GM12873 (cell line): ENCODE measurements around the gene FSTL4.

ENCODE experiments used
- CTCF ChIP-seq: IDR thresholded peaks from 2 replicates; pipeline ENCODE4 v1.5.1; 2012; ENCODE audit warnings: low read depth, mild to moderate bottlenecking, moderate library complexity, low read length, control low read depth; ENCODE audit not compliant: insufficient read depth; ENCODE audit errors: missing control alignments

FSTL4 gene

GRCh38 chr5:133580618-133581017, 31.7 kb downstream of the FSTL4 start:
- no peak for TF ChIP-seq CTCF

- TF ChIP-seq CTCF = no peak
Observed at GRCh38 chr5:133579766-133580165, 32.6 kb downstream of the FSTL4 start.

GRCh38 chr5:133569347-133569746, 43.0 kb downstream of the FSTL4 start:
- no peak for TF ChIP-seq CTCF

GRCh38 chr5:133565993-133566392, 46.3 kb downstream of the FSTL4 start:
- no peak for TF ChIP-seq CTCF

- TF ChIP-seq CTCF = no peak
Observed at GRCh38 chr5:133564921-133565565, 47.3 kb downstream of the FSTL4 start.

GRCh38 chr5:133562554-133562953, 49.8 kb downstream of the FSTL4 start:
- no peak for TF ChIP-seq CTCF

GRCh38 chr5:133559960-133560359, 52.4 kb downstream of the FSTL4 start:
- TF ChIP-seq CTCF = no peak
